ENCODE data around the gene TRIM64C.
"Not testable (repeated sequence)": the region's sequence is repeated elsewhere in the genome, so short reads cannot be mapped to it uniquely, and the experiment has no call there.

Gene TRIM64C, protein sequence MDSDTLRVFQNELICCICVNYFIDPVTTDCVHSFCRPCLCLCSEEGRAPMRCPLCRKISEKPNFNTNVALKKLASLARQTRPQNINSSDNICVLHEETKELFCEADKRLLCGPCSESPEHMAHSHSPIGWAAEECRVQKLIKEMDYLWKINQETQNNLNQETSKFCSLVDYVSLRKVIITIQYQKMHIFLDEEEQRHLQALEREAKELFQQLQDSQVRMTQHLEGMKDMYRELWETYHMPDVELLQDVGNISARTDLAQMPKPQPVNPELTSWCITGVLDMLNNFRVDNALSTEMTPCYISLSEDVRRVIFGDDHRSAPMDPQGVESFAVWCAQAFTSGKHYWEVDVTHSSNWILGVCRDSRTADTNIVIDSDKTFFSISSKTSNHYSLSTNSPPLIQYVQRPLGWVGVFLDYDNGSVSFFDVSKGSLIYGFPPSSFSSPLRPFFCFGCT

GRCh38 chr11:49059012-49059411, at the start of gene TRIM64C:
Gene TRIM64C (minus strand): TSS chr11:49059112. CDS start chr11:49059112, 0 bp downstream.
- not testable (repeated sequence) for DNase-seq

GRCh38 chr11:49102356-49102755, 43.4 kb upstream of the TRIM64C start:
- DNase-seq, result not testable (repeated sequence)

DNA sequence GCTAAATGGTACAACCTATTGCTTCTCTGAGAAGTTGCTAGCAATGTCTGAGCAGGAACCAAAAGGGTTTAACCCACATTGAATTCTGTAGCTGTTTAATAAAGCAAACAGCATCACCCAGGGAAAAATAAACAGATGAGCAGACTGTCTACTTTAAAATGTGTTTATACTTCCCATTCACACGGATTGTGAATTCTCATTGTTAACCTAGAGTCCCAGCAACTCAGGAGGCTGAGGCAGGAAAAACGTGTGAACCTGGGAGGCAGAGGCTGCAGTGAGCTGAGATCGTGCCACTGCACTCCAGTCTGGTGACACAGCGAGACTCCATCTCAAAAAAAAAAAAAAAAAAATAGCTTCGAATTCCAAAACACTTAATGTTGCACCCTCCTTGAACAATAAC, 11.0 kb upstream of the TRIM64C start:
- not testable (repeated sequence) for DNase-seq

- not testable (repeated sequence) for DNase-seq
Observed at GRCh38 chr11:49049821-49050220, 9.1 kb downstream of the TRIM64C start.

GRCh38 chr11:49048229-49048628, 10.7 kb downstream of the TRIM64C start:
- not testable (repeated sequence) for DNase-seq

GRCh38 chr11:49028523-49028922, 30.4 kb downstream of the TRIM64C start, which contains the start of gene TRIM49B:
Gene TRIM49B (plus strand): TSS chr11:49028823. CDS start chr11:49031600, 2,777 bp downstream.
- not testable (repeated sequence) for DNase-seq
